Epithelial cell of proximal tubule (primary cell): ENCODE measurements around the gene PBLD. TPM values are rescaled to one million over a fixed set of nuclear protein-coding genes. Genes with fewer than 3 reads are reported as not detected.
"Not testable (repeated sequence)": the region's sequence is repeated elsewhere in the genome, so short reads cannot be mapped to it uniquely, and the experiment has no call there.

Experiments used
- DNase-seq: peaks from one replicate; pipeline ENCODE4 v3.0.0-alpha.2; 2011; ENCODE audit warnings: low read depth
- H3K4me3 ChIP-seq: 2 replicates; pipeline ENCODE4 v1.5.1; 2011; ENCODE audit warnings: low read depth, mild to moderate bottlenecking, low read length
- CTCF ChIP-seq: conservative IDR thresholded peaks from 2 replicates; pipeline ENCODE4 v1.5.1; 2012; ENCODE audit warnings: low read depth, mild to moderate bottlenecking, low read length
- total RNA-seq: library from RNA; depleted of rRNA; stranded (reverse); fragments of >200 nt; gene quantifications from 2 replicates; pipeline ENCODE4 v1.2.3, GENCODE V29; 2015

PBLD gene
- total RNA-seq, 1 donor from 2014 or later, result 1.7 TPM

- DNase-seq, result no peak
- TF ChIP-seq CTCF, result no peak
Measured at GRCh38 chr10:68280758-68281157, 52.0 kb downstream of the PBLD start.

GRCh38 chr10:68278906-68279753, 53.6 kb downstream of the PBLD start:
- DNase-seq, H3K4me3 ChIP-seq: not testable (repeated sequence)

More at GRCh38 chr10:68280758-68281157, 52.0 kb downstream of the PBLD start:
- no peak overlapping the region for H3K4me3 ChIP-seq

- H3K4me3 ChIP-seq, DNase-seq: not testable (repeated sequence)
Measured at GRCh38 chr10:68277814-68278213, 54.9 kb downstream of the PBLD start.

GRCh38 chr10:68276224-68276623, 56.5 kb downstream of the PBLD start:
- TF ChIP-seq CTCF, result no peak
- no peak overlapping the region for H3K4me3 ChIP-seq
- no peak for DNase-seq

GRCh38 chr10:68275600-68276126, 57.1 kb downstream of the PBLD start:
- no peak overlapping the region for H3K4me3 ChIP-seq

GRCh38 chr10:68272833-68273232, 59.9 kb downstream of the PBLD start:
- H3K4me3 ChIP-seq, result no peak overlapping the region
- no peak for TF ChIP-seq CTCF
- no peak for DNase-seq

More at GRCh38 chr10:68275600-68276126, 57.1 kb downstream of the PBLD start:
- no peak for DNase-seq
- no peak for TF ChIP-seq CTCF

GRCh38 chr10:68271196-68271882, 61.4 kb downstream of the PBLD start:
- TF ChIP-seq CTCF, result no peak
- no peak for DNase-seq
- no peak overlapping the region for H3K4me3 ChIP-seq
